ENCODE measurements around the gene PBX3. TPM values are rescaled to one million over a fixed set of nuclear protein-coding genes. Genes with fewer than 3 reads are reported as not detected.

Gene PBX3
- total and polyA plus RNA-seq, 2 donors (not counting 1 experiment from before 2014, with no cell fraction given) = 35.8 to 51.8 TPM

GRCh38 chr9:125959315-125959714 lies 212.1 kb downstream of the PBX3 start:
- no peak overlapping the region for H3K4me3 ChIP-seq (replicated peaks in 1 of 4; ENCODE audit: control extremely low read depth in 1 of 4, insufficient read depth in 1 of 4, low read depth in 3 of 4, low read length in 4 of 4)
- H3K4me2 ChIP-seq (ENCODE audit: extremely low read depth, insufficient read depth, low read length) = no peak overlapping the region
- H3K36me3 ChIP-seq (ENCODE audit: control insufficient read depth, insufficient read depth, low read length) = peaks cover 6% of the 10 kb centered on the region
- no peak overlapping the region for H3K9ac ChIP-seq (ENCODE audit: insufficient read depth, low read length)
- no peaks in the 10 kb centered on the region for H4K20me1 ChIP-seq (ENCODE audit: control insufficient read depth, extremely low read depth, insufficient read depth, low read length)
- DNase-seq (ENCODE audit: low read depth in 2 of 2) = no peak
- no peaks in the 10 kb centered on the region for H3K79me2 ChIP-seq (ENCODE audit: control insufficient read depth, insufficient read depth, low read length)
- no peak overlapping the region for H2AFZ ChIP-seq (ENCODE audit: low read length)
- H3K4me1 ChIP-seq (ENCODE audit: control insufficient read depth, extremely low read depth, insufficient read depth, low read length) = no peaks in the 10 kb centered on the region
- H3K27ac ChIP-seq (ENCODE audit: insufficient read depth, low read length) = no peak overlapping the region
- no peaks in the 10 kb centered on the region for H3K27me3 ChIP-seq (ENCODE audit: control insufficient read depth, insufficient read depth, low read length)
- no peaks in the 10 kb centered on the region for H3K9me3 ChIP-seq (ENCODE audit: control insufficient read depth, insufficient read depth, low read depth, low read length)
- TF ChIP-seq CTCF (conservative IDR thresholded peaks at IDR 0.05 in 1 of 2, IDR thresholded peaks at IDR 0.05 in 1 of 2; ENCODE audit: low read depth in 1 of 2, low read length in 2 of 2) (no peak), EZH2 (IDR thresholded peaks at IDR 0.05; ENCODE audit: low read length, missing control alignments) (no peak)

- H3K27ac ChIP-seq (ENCODE audit: insufficient read depth, low read length) = no peak overlapping the region
- TF ChIP-seq EZH2 (IDR thresholded peaks at IDR 0.05; ENCODE audit: low read length, missing control alignments) (no peak), CTCF (conservative IDR thresholded peaks at IDR 0.05 in 1 of 2, IDR thresholded peaks at IDR 0.05 in 1 of 2; ENCODE audit: low read depth in 1 of 2, low read length in 2 of 2) (no peak)
- no peak overlapping the region for H2AFZ ChIP-seq (ENCODE audit: low read length)
- H3K9ac ChIP-seq (ENCODE audit: insufficient read depth, low read length) = no peak overlapping the region
- H3K4me2 ChIP-seq (ENCODE audit: extremely low read depth, insufficient read depth, low read length) = no peak overlapping the region
- H3K36me3 ChIP-seq (ENCODE audit: control insufficient read depth, insufficient read depth, low read length) = peaks cover 6% of the 10 kb centered on the region
- no peak overlapping the region for H3K4me3 ChIP-seq (replicated peaks in 1 of 4; ENCODE audit: control extremely low read depth in 1 of 4, insufficient read depth in 1 of 4, low read depth in 3 of 4, low read length in 4 of 4)
- no peaks in the 10 kb centered on the region for H3K27me3 ChIP-seq (ENCODE audit: control insufficient read depth, insufficient read depth, low read length)
- DNase-seq (ENCODE audit: low read depth in 2 of 2) = peak in 1 of 2 donors; percentile 52
- no peaks in the 10 kb centered on the region for H3K79me2 ChIP-seq (ENCODE audit: control insufficient read depth, insufficient read depth, low read length)
- no peaks in the 10 kb centered on the region for H3K4me1 ChIP-seq (ENCODE audit: control insufficient read depth, extremely low read depth, insufficient read depth, low read length)
- H4K20me1 ChIP-seq (ENCODE audit: control insufficient read depth, extremely low read depth, insufficient read depth, low read length) = no peaks in the 10 kb centered on the region
- no peaks in the 10 kb centered on the region for H3K9me3 ChIP-seq (ENCODE audit: control insufficient read depth, insufficient read depth, low read depth, low read length)
Measured at GRCh38 chr9:125959951-125960619, 212.9 kb downstream of the PBX3 start.

GRCh38 chr9:125960626-125961025 lies 213.5 kb downstream of the PBX3 start:
- Histone ChIP-seq H3K36me3 (ENCODE audit: control insufficient read depth, insufficient read depth, low read length) (peaks cover 6% of the 10 kb centered on the region), H3K4me2 (ENCODE audit: extremely low read depth, insufficient read depth, low read length) (no peak overlapping the region)

More at GRCh38 chr9:125960626-125961025, 213.5 kb downstream of the PBX3 start:
- H3K27me3 ChIP-seq (ENCODE audit: control insufficient read depth, insufficient read depth, low read length) = no peaks in the 10 kb centered on the region
- H4K20me1 ChIP-seq (ENCODE audit: control insufficient read depth, extremely low read depth, insufficient read depth, low read length) = no peaks in the 10 kb centered on the region
- no peak overlapping the region for H3K27ac ChIP-seq (ENCODE audit: insufficient read depth, low read length)
- H3K4me1 ChIP-seq (ENCODE audit: control insufficient read depth, extremely low read depth, insufficient read depth, low read length) = no peaks in the 10 kb centered on the region
- H3K9ac ChIP-seq (ENCODE audit: insufficient read depth, low read length) = no peak overlapping the region
- no peaks in the 10 kb centered on the region for H3K9me3 ChIP-seq (ENCODE audit: control insufficient read depth, insufficient read depth, low read depth, low read length)
- no peak for DNase-seq (ENCODE audit: low read depth in 2 of 2)
- H2AFZ ChIP-seq (ENCODE audit: low read length) = no peak overlapping the region
- no peak for TF ChIP-seq CTCF (conservative IDR thresholded peaks at IDR 0.05 in 1 of 2, IDR thresholded peaks at IDR 0.05 in 1 of 2; ENCODE audit: low read depth in 1 of 2, low read length in 2 of 2)
- TF ChIP-seq EZH2 (IDR thresholded peaks at IDR 0.05; ENCODE audit: low read length, missing control alignments) = no peak
- no peak overlapping the region for H3K4me3 ChIP-seq (replicated peaks in 1 of 4; ENCODE audit: control extremely low read depth in 1 of 4, insufficient read depth in 1 of 4, low read depth in 3 of 4, low read length in 4 of 4)
- no peaks in the 10 kb centered on the region for H3K79me2 ChIP-seq (ENCODE audit: control insufficient read depth, insufficient read depth, low read length)
